K562 (cell line): ENCODE data around the gene GRK4. TPM values are rescaled to one million over a fixed set of nuclear protein-coding genes. Genes with fewer than 3 reads are reported as not detected.

Source experiments
- CBX5 ChIP-seq: IDR thresholded peaks from 2 replicates; pipeline ENCODE4 v1.6.1; 2014; ENCODE audit warnings: low read depth, borderline replicate concordance
- HDAC1 ChIP-seq, 2 experiments: fragments of 450-650 bp; IDR thresholded peaks; 2 replicates each; pipeline ENCODE4 v1.6.1; 2016 to 2017; ENCODE audit warnings: inconsistent platforms in 1 of 2, mild to moderate bottlenecking in 1 of 2, moderate library complexity in 1 of 2
- KLF16 ChIP-seq: IDR thresholded peaks from 2 replicates; pipeline ENCODE4 v1.6.1; 2016; ENCODE audit warnings: antibody characterized with exemption
- NFYB ChIP-seq: IDR thresholded peaks from 2 replicates; pipeline ENCODE4 v1.6.1; 2011; ENCODE audit warnings: mild to moderate bottlenecking, moderate library complexity; ENCODE audit not compliant: insufficient read length; ENCODE audit errors: extremely low read depth
- NR2F6 ChIP-seq: fragments of 450-650 bp; formaldehyde crosslinking; IDR thresholded peaks from 2 replicates; pipeline ENCODE4 v1.4.0; 2020; ENCODE audit warnings: mild to moderate bottlenecking
- TBP ChIP-seq: optimal IDR thresholded peaks from 2 replicates; pipeline ENCODE3; 2011; ENCODE audit warnings: low read depth, low read length, improper control_type of control experiment
- ZBTB33 ChIP-seq: sonication (generic); formaldehyde crosslinking; IDR thresholded peaks from 2 replicates; pipeline ENCODE4 v1.8.1; 2023; ENCODE audit warnings: mild to moderate bottlenecking, missing genetic modification reagents
- ZNF395 ChIP-seq: fragments of 200-800 bp; sonication (Bioruptor generic); IDR thresholded peaks from 2 replicates; pipeline ENCODE4 v1.6.1; 2017; ENCODE audit warnings: missing genetic modification characterization, missing compliant biosample characterization
- ZNF57 ChIP-seq: fragments of 450-650 bp; formaldehyde crosslinking; IDR thresholded peaks from 2 replicates; pipeline ENCODE4 v1.4.0; 2020; ENCODE audit warnings: mild to moderate bottlenecking, moderate library complexity
- ZNF707 ChIP-seq: fragments of 250-450 bp; sonication (Bioruptor Pico); conservative IDR thresholded peaks from 2 replicates; pipeline ENCODE4 v1.8.0; 2022; ENCODE audit warnings: inconsistent platforms, mild to moderate bottlenecking, moderate library complexity
- polyA plus RNA-seq, 8 experiments: library from polyadenylated mRNA; depleted of rRNA in 4 of 8; stranded (reverse) in 5 of 8; unstranded in 3 of 8; fragments of >200 nt; fragmentation: Nextera tagmentation in 2 of 8; fragmentation: Illumina TruSeq in 1 of 8; extraction: Ambion mirVana in 2 of 8; extraction: Trizol in 1 of 8; gene quantifications; 2 replicates each; pipeline versions ENCODE4 v1.2.1 to v1.2.3, GENCODE V29; 2011 to 2014; ENCODE audit warnings: inconsistent platforms in 1 of 8, missing spikeins in 1 of 8
- total RNA-seq, 7 experiments: library from RNA; depleted of rRNA in 6 of 7; stranded (reverse); fragments of >200 nt in 6 of 7; fragmentation: Illumina TruSeq in 2 of 7; extraction: Trizol in 2 of 7; gene quantifications; 2 replicates each; pipeline versions ENCODE4 v1.2.1 to v1.2.3, GENCODE V29; 2011 to 2021; ENCODE audit warnings: low replicate concordance in 1 of 7
- TF ChIP-seq, protein P1 (sequence below): fragments of 450-650 bp; IDR thresholded peaks from 2 replicates; pipeline ENCODE4 v1.6.1; 2016
- TF ChIP-seq, protein P2 (sequence below): conservative IDR thresholded peaks from 2 replicates; pipeline ENCODE4 v1.6.1; 2011; ENCODE audit warnings: low read depth, mild to moderate bottlenecking, low read length; ENCODE audit not compliant: control insufficient read depth
- TF ChIP-seq, protein P3 (sequence below), 2 experiments: fragments of 250-450 bp in 1 of 2; fragments of 450-650 bp in 1 of 2; sonication (Bioruptor Pico) in 1 of 2; IDR thresholded peaks; 2 replicates each; pipeline versions ENCODE4 v1.6.1 to v1.8.0; 2016 to 2021; ENCODE audit warnings: mild to moderate bottlenecking in 2 of 2, moderate library complexity in 2 of 2, missing compliant biosample characterization in 1 of 2, missing genetic modification characterization in 1 of 2
- TF ChIP-seq, protein P4 (sequence below): fragments of 450-650 bp; IDR thresholded peaks from 2 replicates; pipeline ENCODE4 v1.6.1; 2016; ENCODE audit warnings: borderline replicate concordance

Gene GRK4
- total and polyA plus RNA-seq, 9 of the 15 experiments (the other 6 are each of a cell fraction or from before 2014, with no cell fraction given), result 1.1 to 4.8 (median 2.6) TPM

- TF ChIP-seq, protein P1, sequence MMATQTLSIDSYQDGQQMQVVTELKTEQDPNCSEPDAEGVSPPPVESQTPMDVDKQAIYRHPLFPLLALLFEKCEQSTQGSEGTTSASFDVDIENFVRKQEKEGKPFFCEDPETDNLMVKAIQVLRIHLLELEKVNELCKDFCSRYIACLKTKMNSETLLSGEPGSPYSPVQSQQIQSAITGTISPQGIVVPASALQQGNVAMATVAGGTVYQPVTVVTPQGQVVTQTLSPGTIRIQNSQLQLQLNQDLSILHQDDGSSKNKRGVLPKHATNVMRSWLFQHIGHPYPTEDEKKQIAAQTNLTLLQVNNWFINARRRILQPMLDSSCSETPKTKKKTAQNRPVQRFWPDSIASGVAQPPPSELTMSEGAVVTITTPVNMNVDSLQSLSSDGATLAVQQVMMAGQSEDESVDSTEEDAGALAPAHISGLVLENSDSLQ, result no peak
- TF ChIP-seq NR2F6 (CRISPR knock-in tag) (no peak), TBP (peak; percentile 71), ZNF395 (CRISPR knock-in tag) (no peak), ZNF707 (CRISPR knock-in tag) (no peak), ZNF57 (CRISPR knock-in tag) (no peak), ZBTB33 (CRISPR knock-in tag) (no peak), CBX5 (no peak), NFYB (no peak), KLF16 (no peak), HDAC1 (IDR thresholded peaks at IDR 0.05) (peak in 1 of 2 experiments; percentile 89; a peak in 2 of 4 replicates)
- TF ChIP-seq, protein P2, sequence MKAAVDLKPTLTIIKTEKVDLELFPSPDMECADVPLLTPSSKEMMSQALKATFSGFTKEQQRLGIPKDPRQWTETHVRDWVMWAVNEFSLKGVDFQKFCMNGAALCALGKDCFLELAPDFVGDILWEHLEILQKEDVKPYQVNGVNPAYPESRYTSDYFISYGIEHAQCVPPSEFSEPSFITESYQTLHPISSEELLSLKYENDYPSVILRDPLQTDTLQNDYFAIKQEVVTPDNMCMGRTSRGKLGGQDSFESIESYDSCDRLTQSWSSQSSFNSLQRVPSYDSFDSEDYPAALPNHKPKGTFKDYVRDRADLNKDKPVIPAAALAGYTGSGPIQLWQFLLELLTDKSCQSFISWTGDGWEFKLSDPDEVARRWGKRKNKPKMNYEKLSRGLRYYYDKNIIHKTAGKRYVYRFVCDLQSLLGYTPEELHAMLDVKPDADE, result no peak
- TF ChIP-seq, protein P3, sequence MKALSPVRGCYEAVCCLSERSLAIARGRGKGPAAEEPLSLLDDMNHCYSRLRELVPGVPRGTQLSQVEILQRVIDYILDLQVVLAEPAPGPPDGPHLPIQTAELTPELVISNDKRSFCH (CRISPR knock-in tag; IDR thresholded peaks at IDR 0.05), result no peak
- TF ChIP-seq, protein P3 (tag; IDR thresholded peaks at IDR 0.05), result no peak
- TF ChIP-seq, protein P4, sequence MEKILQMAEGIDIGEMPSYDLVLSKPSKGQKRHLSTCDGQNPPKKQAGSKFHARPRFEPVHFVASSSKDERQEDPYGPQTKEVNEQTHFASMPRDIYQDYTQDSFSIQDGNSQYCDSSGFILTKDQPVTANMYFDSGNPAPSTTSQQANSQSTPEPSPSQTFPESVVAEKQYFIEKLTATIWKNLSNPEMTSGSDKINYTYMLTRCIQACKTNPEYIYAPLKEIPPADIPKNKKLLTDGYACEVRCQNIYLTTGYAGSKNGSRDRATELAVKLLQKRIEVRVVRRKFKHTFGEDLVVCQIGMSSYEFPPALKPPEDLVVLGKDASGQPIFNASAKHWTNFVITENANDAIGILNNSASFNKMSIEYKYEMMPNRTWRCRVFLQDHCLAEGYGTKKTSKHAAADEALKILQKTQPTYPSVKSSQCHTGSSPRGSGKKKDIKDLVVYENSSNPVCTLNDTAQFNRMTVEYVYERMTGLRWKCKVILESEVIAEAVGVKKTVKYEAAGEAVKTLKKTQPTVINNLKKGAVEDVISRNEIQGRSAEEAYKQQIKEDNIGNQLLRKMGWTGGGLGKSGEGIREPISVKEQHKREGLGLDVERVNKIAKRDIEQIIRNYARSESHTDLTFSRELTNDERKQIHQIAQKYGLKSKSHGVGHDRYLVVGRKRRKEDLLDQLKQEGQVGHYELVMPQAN, result peak; percentile 78; the same call in 1 of the 2 replicates
Measured at GRCh38 chr4:2934813-2935761, 28.3 kb upstream of the GRK4 start (continued).
